Mesenchymal stem cell (in vitro differentiated cells and primary cell): ENCODE measurements around the gene TEX51.

Experiments
- DNase-seq: peaks from one replicate; pipeline ENCODE4 v3.0.0-alpha.2; 2013
- H2AFZ ChIP-seq: one replicate; pipeline ENCODE4 v1.6.1; 2013; ENCODE audit warnings: low read depth, mild to moderate bottlenecking, control low read depth, inconsistent platforms, low read length, moderate library complexity
- H2AK5ac ChIP-seq: 2 replicates; pipeline ENCODE4 v1.6.1; 2013; ENCODE audit warnings: low read length, moderate library complexity, mild to moderate bottlenecking, inconsistent platforms; ENCODE audit not compliant: severe bottlenecking
- H2BK120ac ChIP-seq: one replicate; pipeline ENCODE4 v1.6.1; 2013; ENCODE audit warnings: low read depth, mild to moderate bottlenecking, inconsistent platforms, low read length, moderate library complexity
- H2BK12ac ChIP-seq, 2 experiments: one replicate each; pipeline ENCODE4 v1.6.1; 2013; ENCODE audit warnings: inconsistent platforms in 2 of 2, low read length in 2 of 2, mild to moderate bottlenecking in 2 of 2, moderate library complexity in 2 of 2, control low read depth in 1 of 2
- H2BK15ac ChIP-seq: one replicate; pipeline ENCODE4 v1.6.1; 2013; ENCODE audit warnings: mild to moderate bottlenecking, low read depth, inconsistent platforms; ENCODE audit not compliant: poor library complexity, severe bottlenecking
- H2BK5ac ChIP-seq: 2 replicates; pipeline ENCODE4 v1.6.1; 2013; ENCODE audit warnings: low read depth, mild to moderate bottlenecking, low read length, control low read depth, inconsistent platforms; ENCODE audit not compliant: poor library complexity, severe bottlenecking
- H3K14ac ChIP-seq, 2 experiments: one replicate each; pipeline ENCODE4 v1.6.1; 2013; ENCODE audit warnings: inconsistent platforms in 2 of 2, low read length in 2 of 2, control low read depth in 1 of 2, mild to moderate bottlenecking in 1 of 2, moderate library complexity in 1 of 2
- H3K18ac ChIP-seq, 2 experiments: one replicate each; pipeline ENCODE4 v1.6.1; 2013; ENCODE audit warnings: inconsistent platforms in 2 of 2, low read length in 2 of 2, control low read depth in 1 of 2, low read depth in 1 of 2, mild to moderate bottlenecking in 1 of 2
- H3K23ac ChIP-seq, 2 experiments: one replicate each; pipeline ENCODE4 v1.6.1; 2013; ENCODE audit warnings: inconsistent platforms in 2 of 2, low read length in 2 of 2, mild to moderate bottlenecking in 2 of 2, moderate library complexity in 2 of 2, control low read depth in 1 of 2
- H3K27ac ChIP-seq: 2 replicates; pipeline ENCODE4 v1.5.1; 2013; ENCODE audit warnings: mild to moderate bottlenecking, moderate library complexity, low read length, control low read depth, inconsistent platforms; ENCODE audit not compliant: poor library complexity, severe bottlenecking
- H3K27me3 ChIP-seq, 2 experiments: 2 replicates each; pipeline versions ENCODE4 v1.6.1 to v1.7.0; 2013; ENCODE audit warnings: low read length in 2 of 2, mild to moderate bottlenecking in 2 of 2, moderate library complexity in 2 of 2, control low read depth in 1 of 2, inconsistent platforms in 1 of 2; ENCODE audit not compliant: control insufficient read depth in 1 of 2, insufficient read depth in 1 of 2
- H3K36me3 ChIP-seq, 2 experiments: 2 replicates each; pipeline versions ENCODE4 v1.6.1 to v1.7.0; 2013; ENCODE audit warnings: low read length in 2 of 2, control low read depth in 1 of 2, inconsistent platforms in 1 of 2, low read depth in 1 of 2, mild to moderate bottlenecking in 1 of 2; ENCODE audit not compliant: insufficient read depth in 2 of 2, control insufficient read depth in 1 of 2
- H3K4ac ChIP-seq, 2 experiments: one replicate each; pipeline ENCODE4 v1.6.1; 2013; ENCODE audit warnings: inconsistent platforms in 2 of 2, low read length in 2 of 2, mild to moderate bottlenecking in 2 of 2, moderate library complexity in 2 of 2, control low read depth in 1 of 2, low read depth in 1 of 2
- H3K4me1 ChIP-seq: 2 replicates; pipeline ENCODE4 v1.6.1; 2013; ENCODE audit warnings: low read depth, low read length, control low read depth; ENCODE audit not compliant: control insufficient read depth, insufficient read depth
- H3K4me2 ChIP-seq: 2 replicates; pipeline ENCODE4 v1.6.1; 2013; ENCODE audit warnings: low read length, mild to moderate bottlenecking, inconsistent platforms; ENCODE audit not compliant: poor library complexity, severe bottlenecking
- H3K4me3 ChIP-seq, 2 experiments: 2 replicates each; pipeline versions ENCODE4 v1.5.1 to v1.7.0; 2013; ENCODE audit warnings: low read length in 2 of 2, mild to moderate bottlenecking in 2 of 2, control low read depth in 1 of 2, low read depth in 1 of 2; ENCODE audit not compliant: insufficient read depth in 1 of 2
- H3K79me1 ChIP-seq: replicated peaks from 2 replicates; pipeline ENCODE4 v1.6.1; 2013; ENCODE audit warnings: mild to moderate bottlenecking, control low read depth, low read length, inconsistent platforms; ENCODE audit not compliant: poor library complexity, severe bottlenecking
- H3K9ac ChIP-seq: 2 replicates; pipeline ENCODE4 v1.7.0; 2013; ENCODE audit warnings: mild to moderate bottlenecking, low read length, moderate library complexity
- H3K9me3 ChIP-seq: 2 replicates; pipeline ENCODE4 v1.7.0; 2013; ENCODE audit warnings: mild to moderate bottlenecking, low read length; ENCODE audit not compliant: control insufficient read depth
- H4K8ac ChIP-seq: one replicate; pipeline ENCODE4 v1.6.1; 2013; ENCODE audit warnings: inconsistent platforms, mild to moderate bottlenecking, low read length, moderate library complexity
- H4K91ac ChIP-seq: one replicate; pipeline ENCODE4 v1.6.1; 2013; ENCODE audit warnings: mild to moderate bottlenecking, low read length, inconsistent platforms
- WGBS: methylation state at CpG from one replicate; pipeline ENCODE4 v1.1.7; 2013; ENCODE audit warnings: mixed read lengths; 5-methylcytosine and 5-hydroxymethylcytosine counted together

Gene TEX51

GRCh38 chr2:126899616-126900185 is 1.0 kb downstream of the TEX51 start:
- no peak overlapping the region for H2BK15ac ChIP-seq
- peaks cover 12% of the 10 kb centered on the region for H3K9me3 ChIP-seq
- no peak overlapping the region for H3K4me2 ChIP-seq
- no peak overlapping the region for H2BK5ac ChIP-seq
- no peaks in the 10 kb centered on the region for H3K36me3 ChIP-seq
- no peak overlapping the region for H3K27ac ChIP-seq
- no peak overlapping the region for H2BK12ac ChIP-seq
- H3K4ac ChIP-seq = no peak overlapping the region
- H3K23ac ChIP-seq = no peak overlapping the region
- H3K27me3 ChIP-seq = peaks cover 0 to 7% of the 10 kb centered on the region in 2 experiments
- H4K8ac ChIP-seq = no peak overlapping the region
- no peak overlapping the region for H2BK120ac ChIP-seq
- no peak overlapping the region for H4K91ac ChIP-seq
- H3K18ac ChIP-seq = no peak overlapping the region
- H2AK5ac ChIP-seq = no peak overlapping the region
- WGBS = 86% methylated on average over 1 of the region's 4 CpGs
- H3K4me1 ChIP-seq = peaks cover 4% of the 10 kb centered on the region
- H3K9ac ChIP-seq = no peak overlapping the region
- no peaks in the 10 kb centered on the region for H3K79me1 ChIP-seq
- H3K14ac ChIP-seq = no peak overlapping the region
- no peak for DNase-seq
- H2AFZ ChIP-seq = no peak overlapping the region
- H3K4me3 ChIP-seq = no peak overlapping the region

DNA sequence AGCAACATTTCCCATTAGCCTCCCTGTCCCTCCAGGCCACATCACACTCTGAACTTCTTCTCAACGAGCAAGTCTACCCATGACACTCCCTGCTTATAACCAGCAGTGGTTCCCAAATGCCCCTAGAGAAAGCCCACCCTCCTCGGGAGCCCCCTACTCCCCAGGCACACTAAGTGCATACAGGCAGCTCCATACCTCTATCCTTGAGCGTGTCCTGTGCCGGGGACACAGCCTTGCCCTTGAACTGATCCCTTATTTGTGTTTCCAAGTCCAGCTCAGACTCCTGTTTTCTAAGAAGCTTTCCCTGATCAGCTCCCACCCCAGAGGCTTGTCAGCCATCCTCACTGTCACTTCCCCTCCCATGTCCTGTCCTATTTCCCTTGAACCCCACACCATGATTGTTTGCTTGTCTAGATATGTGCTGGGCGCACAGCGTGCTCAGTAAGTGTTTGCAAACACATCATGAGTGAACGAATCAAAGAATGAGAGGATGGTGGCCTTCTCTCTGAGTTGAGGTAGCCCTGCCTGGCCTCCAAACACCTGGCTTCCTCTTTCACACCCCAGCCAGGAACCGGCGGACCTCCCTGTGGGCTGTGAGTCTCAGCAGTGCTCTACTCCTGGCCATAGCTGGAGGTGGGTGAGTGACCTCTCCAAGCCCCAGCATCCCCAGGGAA is 2.1 kb downstream of the TEX51 start:
- H3K23ac ChIP-seq = no peak overlapping the region
- peaks cover 4% of the 10 kb centered on the region for H3K4me1 ChIP-seq
- H3K9ac ChIP-seq = no peak overlapping the region
- H3K4ac ChIP-seq = no peak overlapping the region
- no peak overlapping the region for H2BK5ac ChIP-seq
- H2BK12ac ChIP-seq = no peak overlapping the region
- no peak overlapping the region for H3K27ac ChIP-seq
- no peak overlapping the region for H4K8ac ChIP-seq
- no peak overlapping the region for H4K91ac ChIP-seq
- no peak for DNase-seq
- H3K9me3 ChIP-seq = peaks cover 15% of the 10 kb centered on the region
- no peak overlapping the region for H2BK15ac ChIP-seq
- H3K4me3 ChIP-seq = no peak overlapping the region
- H3K79me1 ChIP-seq = no peaks in the 10 kb centered on the region
- no peak overlapping the region for H3K18ac ChIP-seq
- H2BK120ac ChIP-seq = no peak overlapping the region
- H3K4me2 ChIP-seq = no peak overlapping the region
- H2AFZ ChIP-seq = no peak overlapping the region
- H3K14ac ChIP-seq = no peak overlapping the region
- peaks cover 0 to 10% of the 10 kb centered on the region in 2 experiments for H3K27me3 ChIP-seq
- no peak overlapping the region for H2AK5ac ChIP-seq
- no peaks in the 10 kb centered on the region for H3K36me3 ChIP-seq
- 80% methylated on average over 9 of the region's 9 CpGs for WGBS

- no peak for DNase-seq
- no peak overlapping the region for H3K27ac ChIP-seq
- no peak overlapping the region for H3K23ac ChIP-seq
- no peak overlapping the region for H3K4me3 ChIP-seq
- no peak overlapping the region for H4K91ac ChIP-seq
- no peak overlapping the region for H2BK15ac ChIP-seq
- H3K4me2 ChIP-seq = no peak overlapping the region
- H2BK5ac ChIP-seq = no peak overlapping the region
- H3K14ac ChIP-seq = no peak overlapping the region
- H3K36me3 ChIP-seq = no peaks in the 10 kb centered on the region
- H2BK12ac ChIP-seq = no peak overlapping the region
- no peak overlapping the region for H2AFZ ChIP-seq
- H3K9me3 ChIP-seq = peaks cover 15% of the 10 kb centered on the region
- H3K79me1 ChIP-seq = no peaks in the 10 kb centered on the region
- no peak overlapping the region for H3K9ac ChIP-seq
- H3K4ac ChIP-seq = no peak overlapping the region
- H3K18ac ChIP-seq = no peak overlapping the region
- no peak overlapping the region for H2AK5ac ChIP-seq
- 76% methylated on average over 2 of the region's 2 CpGs for WGBS
- peaks cover 0 to 14% of the 10 kb centered on the region in 2 experiments for H3K27me3 ChIP-seq
- H2BK120ac ChIP-seq = no peak overlapping the region
- H4K8ac ChIP-seq = no peak overlapping the region
- H3K4me1 ChIP-seq = peaks cover 4% of the 10 kb centered on the region
Measured at GRCh38 chr2:126901459-126901858, 2.8 kb downstream of the TEX51 start.

- H3K9ac ChIP-seq = no peak overlapping the region
- H3K4ac ChIP-seq = no peak overlapping the region
- H2AFZ ChIP-seq = no peak overlapping the region
- H2BK12ac ChIP-seq = no peak overlapping the region
- H3K27me3 ChIP-seq = peaks cover 7 to 22% of the 10 kb centered on the region in 2 experiments
- H3K36me3 ChIP-seq = no peaks in the 10 kb centered on the region
- H3K9me3 ChIP-seq = peaks cover 15% of the 10 kb centered on the region
- H2AK5ac ChIP-seq = no peak overlapping the region
- H4K91ac ChIP-seq = no peak overlapping the region
- H3K23ac ChIP-seq = no peak overlapping the region
- 72% methylated on average over 7 of the region's 7 CpGs for WGBS
- no peak overlapping the region for H3K27ac ChIP-seq
- no peak overlapping the region for H3K18ac ChIP-seq
- H4K8ac ChIP-seq = no peak overlapping the region
- no peak overlapping the region for H3K14ac ChIP-seq
- no peak overlapping the region for H2BK120ac ChIP-seq
- peaks cover 4% of the 10 kb centered on the region for H3K4me1 ChIP-seq
- H3K4me2 ChIP-seq = no peak overlapping the region
- no peak overlapping the region for H2BK15ac ChIP-seq
- DNase-seq = no peak
- no peak overlapping the region for H3K4me3 ChIP-seq
- H2BK5ac ChIP-seq = no peak overlapping the region
- no peaks in the 10 kb centered on the region for H3K79me1 ChIP-seq
Measured at GRCh38 chr2:126902152-126902835, 3.6 kb downstream of the TEX51 start.
